ENCODE measurements around the gene RPEL1. TPM values are rescaled to one million over a fixed set of nuclear protein-coding genes. Genes with fewer than 3 reads are reported as not detected.
"Not testable (repeated sequence)": the region's sequence is repeated elsewhere in the genome, so short reads cannot be mapped to it uniquely, and the experiment has no call there.

RPEL1 gene
- polyA plus RNA-seq (2013, experiment 1 of 4) = not detected
- 0.09 TPM for polyA plus RNA-seq (2013, experiment 2 of 4)
- polyA plus RNA-seq (2013, experiment 3 of 4) = not detected
- polyA plus RNA-seq (2013, experiment 4 of 4) = not detected

- H3K4me1 ChIP-seq (ENCODE audit: control insufficient read depth, insufficient read depth, low read length); H3K27ac ChIP-seq (ENCODE audit: insufficient read depth, low read depth, low read length, poor library complexity, severe bottlenecking); H3K4me3 ChIP-seq (ENCODE audit: insufficient read depth, low read depth, low read length); H3K36me3 ChIP-seq (ENCODE audit: control insufficient read depth, insufficient read depth, low read length); H3K27me3 ChIP-seq (ENCODE audit: control insufficient read depth, insufficient read depth, low read length, poor library complexity, severe bottlenecking); H3K9me3 ChIP-seq (ENCODE audit: control insufficient read depth, low read length): not testable (repeated sequence)
- WGBS, 2 experiments = 94% methylated on average over 7 of the region's 7 CpGs
These were observed at the start of gene RPEL1 for GRCh38 chr10:103245587-103245986. Gene RPEL1, plus strand, starts transcription at chr10:103245887. Its CDS starts 110 bp downstream, at chr10:103245997.

DNA sequence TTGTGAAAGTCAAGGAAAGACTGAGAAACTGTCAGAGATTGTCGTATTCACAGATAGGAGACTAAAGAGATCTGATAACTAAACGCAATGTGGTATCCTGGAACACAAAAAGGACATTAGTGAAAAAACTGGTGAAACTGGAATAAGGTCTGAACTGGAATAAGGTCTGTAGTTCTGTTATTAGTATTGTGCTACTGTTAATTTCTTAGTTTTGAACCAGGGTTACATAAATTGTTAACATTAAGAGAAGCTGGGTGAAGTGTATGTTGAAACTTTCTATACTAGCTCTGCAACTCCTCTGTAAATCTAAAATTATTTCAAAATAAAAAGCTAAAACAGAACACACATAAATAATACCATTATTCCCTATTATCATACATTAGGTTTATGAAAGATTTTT, 49.2 kb upstream of the RPEL1 start:
- no peak overlapping the region for H3K4me3 ChIP-seq (ENCODE audit: insufficient read depth, low read depth, low read length)
- H3K9me3 ChIP-seq (ENCODE audit: control insufficient read depth, low read length) = no peaks in the 10 kb centered on the region
- peaks cover 4% of the 10 kb centered on the region for H3K4me1 ChIP-seq (ENCODE audit: control insufficient read depth, insufficient read depth, low read length)
- no peak overlapping the region for H3K27ac ChIP-seq (ENCODE audit: insufficient read depth, low read depth, low read length, poor library complexity, severe bottlenecking)
- H3K27me3 ChIP-seq (ENCODE audit: control insufficient read depth, insufficient read depth, low read length, poor library complexity, severe bottlenecking) = no peaks in the 10 kb centered on the region
- 95 to 97% methylated on average over 2 of the region's 2 CpGs for WGBS, 2 experiments
- H3K36me3 ChIP-seq (ENCODE audit: control insufficient read depth, insufficient read depth, low read length) = no peaks in the 10 kb centered on the region

DNA sequence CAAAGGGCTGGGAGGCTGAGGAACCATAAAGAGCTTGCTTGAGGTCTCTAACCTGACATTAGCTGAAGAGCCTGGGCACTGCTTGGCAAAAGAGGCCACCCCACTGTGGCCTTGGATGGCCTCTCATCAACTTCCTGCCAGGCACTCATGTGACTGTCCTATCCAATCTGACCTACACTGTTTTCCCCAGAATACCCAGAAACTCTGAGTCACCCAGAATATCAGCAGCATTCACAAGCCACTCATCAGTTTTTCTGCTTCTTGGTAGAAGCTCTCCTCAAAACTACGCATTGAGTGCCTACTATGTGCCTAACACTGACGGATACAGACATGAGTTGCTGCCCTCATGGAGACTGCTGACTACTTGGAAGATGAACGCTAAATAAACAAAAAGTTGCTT, 48.5 kb upstream of the RPEL1 start:
- no peak overlapping the region for H3K27ac ChIP-seq (ENCODE audit: insufficient read depth, low read depth, low read length, poor library complexity, severe bottlenecking)
- 93 to 99% methylated on average over 3 of the region's 3 CpGs for WGBS, 2 experiments
- H3K9me3 ChIP-seq (ENCODE audit: control insufficient read depth, low read length) = no peaks in the 10 kb centered on the region
- H3K27me3 ChIP-seq (ENCODE audit: control insufficient read depth, insufficient read depth, low read length, poor library complexity, severe bottlenecking) = no peaks in the 10 kb centered on the region
- no peak overlapping the region for H3K4me3 ChIP-seq (ENCODE audit: insufficient read depth, low read depth, low read length)
- peaks cover 4% of the 10 kb centered on the region for H3K4me1 ChIP-seq (ENCODE audit: control insufficient read depth, insufficient read depth, low read length)
- no peaks in the 10 kb centered on the region for H3K36me3 ChIP-seq (ENCODE audit: control insufficient read depth, insufficient read depth, low read length)

- Histone ChIP-seq H3K27ac (ENCODE audit: insufficient read depth, low read depth, low read length, poor library complexity, severe bottlenecking) (no peak overlapping the region), H3K9me3 (ENCODE audit: control insufficient read depth, low read length) (no peaks in the 10 kb centered on the region), H3K4me3 (ENCODE audit: insufficient read depth, low read depth, low read length) (no peak overlapping the region), H3K4me1 (ENCODE audit: control insufficient read depth, insufficient read depth, low read length) (peaks cover 4% of the 10 kb centered on the region), H3K27me3 (ENCODE audit: control insufficient read depth, insufficient read depth, low read length, poor library complexity, severe bottlenecking) (no peaks in the 10 kb centered on the region), H3K36me3 (ENCODE audit: control insufficient read depth, insufficient read depth, low read length) (no peaks in the 10 kb centered on the region)
- whole genome bisulfite sequencing, 2 experiments = 72 to 78% methylated on average over 2 of the region's 2 CpGs
These were observed 47.8 kb upstream of the RPEL1 start for GRCh38 chr10:103197903-103198302.

DNA sequence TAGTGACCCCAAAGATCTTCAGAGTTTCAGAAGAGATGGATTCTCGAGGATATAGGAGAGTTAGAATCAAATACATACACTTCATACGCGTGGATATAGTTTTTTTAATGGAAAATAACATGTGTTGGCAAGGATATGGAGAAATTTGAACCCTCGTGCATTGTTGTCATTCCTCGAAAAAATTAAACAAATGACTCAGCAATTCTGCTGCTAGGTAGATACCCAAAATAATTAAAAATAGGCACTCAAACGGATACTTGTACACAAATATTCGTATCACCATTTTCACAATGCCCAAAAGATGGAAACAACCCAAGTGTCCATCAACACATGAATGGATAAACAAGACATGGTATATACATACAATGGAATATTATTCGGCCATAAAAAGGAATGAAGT, 47.0 kb upstream of the RPEL1 start:
- Histone ChIP-seq H3K27me3 (ENCODE audit: control insufficient read depth, insufficient read depth, low read length, poor library complexity, severe bottlenecking) (no peaks in the 10 kb centered on the region), H3K36me3 (ENCODE audit: control insufficient read depth, insufficient read depth, low read length) (no peaks in the 10 kb centered on the region), H3K4me1 (ENCODE audit: control insufficient read depth, insufficient read depth, low read length) (peaks cover 1% of the 10 kb centered on the region), H3K9me3 (ENCODE audit: control insufficient read depth, low read length) (no peaks in the 10 kb centered on the region), H3K4me3 (ENCODE audit: insufficient read depth, low read depth, low read length) (no peak overlapping the region), H3K27ac (ENCODE audit: insufficient read depth, low read depth, low read length, poor library complexity, severe bottlenecking) (no peak overlapping the region)
- WGBS, 2 experiments = 88 to 95% methylated on average over 8 of the region's 8 CpGs

GRCh38 chr10:103199488-103199887, 46.2 kb upstream of the RPEL1 start:
- Histone ChIP-seq H3K4me1 (ENCODE audit: control insufficient read depth, insufficient read depth, low read length) (no peaks in the 10 kb centered on the region), H3K27ac (ENCODE audit: insufficient read depth, low read depth, low read length, poor library complexity, severe bottlenecking) (no peak overlapping the region), H3K4me3 (ENCODE audit: insufficient read depth, low read depth, low read length) (no peak overlapping the region), H3K27me3 (ENCODE audit: control insufficient read depth, insufficient read depth, low read length, poor library complexity, severe bottlenecking) (no peaks in the 10 kb centered on the region), H3K9me3 (ENCODE audit: control insufficient read depth, low read length) (no peaks in the 10 kb centered on the region), H3K36me3 (ENCODE audit: control insufficient read depth, insufficient read depth, low read length) (no peaks in the 10 kb centered on the region)
- WGBS, 2 experiments = no CpG with 5 or more reads among the region's 1 CpG

DNA sequence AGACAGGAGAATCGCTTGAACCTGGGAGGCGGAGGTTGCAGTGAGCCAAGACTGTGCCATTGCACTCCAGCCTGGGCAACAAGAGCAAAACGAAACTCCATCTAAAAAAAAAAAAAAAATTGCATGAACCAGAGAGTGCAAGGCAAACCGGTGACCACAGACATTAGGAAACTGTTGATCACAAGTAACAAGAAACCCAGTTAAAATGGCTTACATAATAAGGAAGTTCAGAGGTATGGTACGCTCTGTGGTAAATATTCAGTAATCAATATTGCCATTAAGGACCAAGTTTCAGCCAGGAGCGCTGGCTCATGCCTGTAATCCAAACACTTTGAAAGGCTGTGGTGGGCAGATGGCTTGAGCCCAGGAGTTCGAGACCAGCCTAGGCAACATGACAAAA, 43.4 kb upstream of the RPEL1 start:
- H3K9me3 ChIP-seq (ENCODE audit: control insufficient read depth, low read length) = no peaks in the 10 kb centered on the region
- peaks cover 9% of the 10 kb centered on the region for H3K4me1 ChIP-seq (ENCODE audit: control insufficient read depth, insufficient read depth, low read length)
- no peaks in the 10 kb centered on the region for H3K36me3 ChIP-seq (ENCODE audit: control insufficient read depth, insufficient read depth, low read length)
- H3K27ac ChIP-seq (ENCODE audit: insufficient read depth, low read depth, low read length, poor library complexity, severe bottlenecking) = no peak overlapping the region
- WGBS, 2 experiments = 90 to 93% methylated on average over 7 of the region's 7 CpGs
- no peaks in the 10 kb centered on the region for H3K27me3 ChIP-seq (ENCODE audit: control insufficient read depth, insufficient read depth, low read length, poor library complexity, severe bottlenecking)
- H3K4me3 ChIP-seq (ENCODE audit: insufficient read depth, low read depth, low read length) = no peak overlapping the region

DNA sequence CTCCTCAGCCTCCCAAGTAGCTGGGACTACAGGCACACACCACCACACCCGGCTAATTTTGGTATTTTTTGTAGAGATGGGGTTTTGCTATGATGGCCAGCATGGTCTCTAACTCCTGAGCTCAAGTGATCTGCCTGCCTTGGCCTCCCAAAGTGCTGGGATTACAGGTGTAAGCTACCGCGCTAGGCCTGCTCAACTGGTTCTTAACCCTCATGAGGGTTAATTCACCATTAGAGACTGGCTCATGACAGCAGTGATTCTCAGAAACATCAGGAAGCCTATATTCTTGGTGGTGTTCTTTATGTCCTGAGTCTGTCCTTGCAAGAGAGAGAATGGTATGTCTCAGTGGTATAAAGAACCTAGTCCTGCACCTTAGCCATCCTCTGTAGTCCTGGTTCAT, 42.2 kb upstream of the RPEL1 start:
- H3K36me3 ChIP-seq (ENCODE audit: control insufficient read depth, insufficient read depth, low read length) = no peaks in the 10 kb centered on the region
- WGBS, 2 experiments = 88 to 93% methylated on average over 3 of the region's 3 CpGs

GRCh38 chr10:103204353-103205255, 41.1 kb upstream of the RPEL1 start:
- Histone ChIP-seq H3K4me1 (ENCODE audit: control insufficient read depth, insufficient read depth, low read length) (peaks cover 9% of the 10 kb centered on the region), H3K36me3 (ENCODE audit: control insufficient read depth, insufficient read depth, low read length) (no peaks in the 10 kb centered on the region), H3K4me3 (ENCODE audit: insufficient read depth, low read depth, low read length) (no peak overlapping the region), H3K9me3 (ENCODE audit: control insufficient read depth, low read length) (no peaks in the 10 kb centered on the region), H3K27me3 (ENCODE audit: control insufficient read depth, insufficient read depth, low read length, poor library complexity, severe bottlenecking) (no peaks in the 10 kb centered on the region), H3K27ac (ENCODE audit: insufficient read depth, low read depth, low read length, poor library complexity, severe bottlenecking) (peak overlapping the region; percentile 6)
- WGBS, 2 experiments = 44 to 47% methylated on average over 8 of the region's 8 CpGs

More for the DNA sequence above, 42.2 kb upstream of the RPEL1 start:
- Histone ChIP-seq H3K9me3 (ENCODE audit: control insufficient read depth, low read length) (no peaks in the 10 kb centered on the region), H3K4me1 (ENCODE audit: control insufficient read depth, insufficient read depth, low read length) (peaks cover 9% of the 10 kb centered on the region), H3K4me3 (ENCODE audit: insufficient read depth, low read depth, low read length) (no peak overlapping the region), H3K27ac (ENCODE audit: insufficient read depth, low read depth, low read length, poor library complexity, severe bottlenecking) (no peak overlapping the region), H3K27me3 (ENCODE audit: control insufficient read depth, insufficient read depth, low read length, poor library complexity, severe bottlenecking) (no peaks in the 10 kb centered on the region)

GRCh38 chr10:103205401-103205800, 40.3 kb upstream of the RPEL1 start:
- peak overlapping the region; percentile 6 for H3K27ac ChIP-seq (ENCODE audit: insufficient read depth, low read depth, low read length, poor library complexity, severe bottlenecking)
- WGBS, 2 experiments = 48 to 64% methylated on average over 4 of the region's 4 CpGs
- H3K9me3 ChIP-seq (ENCODE audit: control insufficient read depth, low read length); H3K4me3 ChIP-seq (ENCODE audit: insufficient read depth, low read depth, low read length); H3K4me1 ChIP-seq (ENCODE audit: control insufficient read depth, insufficient read depth, low read length); H3K36me3 ChIP-seq (ENCODE audit: control insufficient read depth, insufficient read depth, low read length); H3K27me3 ChIP-seq (ENCODE audit: control insufficient read depth, insufficient read depth, low read length, poor library complexity, severe bottlenecking): not testable (repeated sequence)
